BJ (cell line): Measurements from ENCODE around the gene DNAH3. TPM values are rescaled to one million over a fixed set of nuclear protein-coding genes. Genes with fewer than 3 reads are reported as not detected.
A peak's percentile ranks its signal among the peaks of the same experiment; 100 is the strongest.
"Not testable (repeated sequence)": the region's sequence is repeated elsewhere in the genome, so short reads cannot be mapped to it uniquely, and the experiment has no call there.

Experiments used
- CTCF ChIA-PET: fragments of 350-600 bp; formaldehyde crosslinking; extraction: SDS; loops from one replicate; lab custom pipeline; 2021; ENCODE audit warnings: antibody characterized with exemption, inconsistent platforms; lab: Yijun Ruan, JAX
- POLR2A ChIA-PET: fragments of 300-600 bp; sonication (Branson Sonifier 250); formaldehyde crosslinking; extraction: SDS; loops from one replicate; lab custom pipeline; 2021; ENCODE audit warnings: antibody characterized with exemption; lab: Charles Lee
- DNase-seq: peaks from one replicate; pipeline ENCODE4 v3.0.0-alpha.2; 2011; ENCODE audit warnings: low read depth
- H3K27me3 ChIP-seq: 2 replicates; pipeline ENCODE4 v1.6.0; 2011; ENCODE audit warnings: low read length; ENCODE audit not compliant: control insufficient read depth, insufficient read depth
- H3K36me3 ChIP-seq: 2 replicates; pipeline ENCODE4 v1.5.1; 2011; ENCODE audit warnings: low read length; ENCODE audit not compliant: control insufficient read depth, insufficient read depth
- H3K4me3 ChIP-seq: 2 replicates; pipeline ENCODE4 v1.5.1; 2011; ENCODE audit warnings: low read depth, mild to moderate bottlenecking, control low read depth, low read length
- polyA plus RNA-seq: library from polyadenylated mRNA; depleted of rRNA; stranded (reverse); fragments of >200 nt; gene quantifications from 2 replicates; pipeline ENCODE4 v1.2.3, GENCODE V29; 2011
- TF ChIP-seq, protein P1 (sequence below): IDR thresholded peaks from 2 replicates; pipeline ENCODE4 v1.5.1; 2011; ENCODE audit warnings: low read depth, mild to moderate bottlenecking, control low read depth, inconsistent platforms, low read length, moderate library complexity; ENCODE audit not compliant: insufficient read depth

Gene DNAH3
- polyA plus RNA-seq, 1 experiment: not detected

GRCh38 chr16:21158208-21159110, 7.8 kb upstream of the DNAH3 start, which contains the start of gene LDAF1:
LDAF1 (plus strand) TSS chr16:21158674; CDS start chr16:21161183, 2,509 bp downstream.
- ChIA-PET POLR2A (no interaction called here), CTCF (interaction anchor here (1.0 to 4.0 kb wide), 7 partner anchors 20 to 306 kb away, joined by 3 to 25 read pairs (median 5); no protein-coding TSS in a partner anchor)
- Histone ChIP-seq H3K4me3 (peak within 1 kb of the TSS; percentile 89), H3K36me3 (peaks cover 2% of the 10 kb centered on the region; the same call in 1 of the 2 replicates), H3K27me3 (no peaks in the 10 kb centered on the region)
- DNase-seq: no peak
- TF ChIP-seq, protein P1, sequence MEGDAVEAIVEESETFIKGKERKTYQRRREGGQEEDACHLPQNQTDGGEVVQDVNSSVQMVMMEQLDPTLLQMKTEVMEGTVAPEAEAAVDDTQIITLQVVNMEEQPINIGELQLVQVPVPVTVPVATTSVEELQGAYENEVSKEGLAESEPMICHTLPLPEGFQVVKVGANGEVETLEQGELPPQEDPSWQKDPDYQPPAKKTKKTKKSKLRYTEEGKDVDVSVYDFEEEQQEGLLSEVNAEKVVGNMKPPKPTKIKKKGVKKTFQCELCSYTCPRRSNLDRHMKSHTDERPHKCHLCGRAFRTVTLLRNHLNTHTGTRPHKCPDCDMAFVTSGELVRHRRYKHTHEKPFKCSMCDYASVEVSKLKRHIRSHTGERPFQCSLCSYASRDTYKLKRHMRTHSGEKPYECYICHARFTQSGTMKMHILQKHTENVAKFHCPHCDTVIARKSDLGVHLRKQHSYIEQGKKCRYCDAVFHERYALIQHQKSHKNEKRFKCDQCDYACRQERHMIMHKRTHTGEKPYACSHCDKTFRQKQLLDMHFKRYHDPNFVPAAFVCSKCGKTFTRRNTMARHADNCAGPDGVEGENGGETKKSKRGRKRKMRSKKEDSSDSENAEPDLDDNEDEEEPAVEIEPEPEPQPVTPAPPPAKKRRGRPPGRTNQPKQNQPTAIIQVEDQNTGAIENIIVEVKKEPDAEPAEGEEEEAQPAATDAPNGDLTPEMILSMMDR: 0 out of 2 replicates have a peak, but pooled peaks have one; percentile 3

GRCh38 chr16:21157632-21158031, 7.0 kb upstream of the DNAH3 start:
- CTCF ChIA-PET: interaction anchor here (0.6 to 4.0 kb wide), 14 partner anchors 8 to 1534 kb away, joined by 3 to 39 read pairs (median 5); partner anchors contain the start of gene DCUN1D3

GRCh38 chr16:21156767-21157467, 6.3 kb upstream of the DNAH3 start:
- H3K4me3 ChIP-seq: no peak overlapping the region
- peaks cover 2% of the 10 kb centered on the region; the same call in 1 of the 2 replicates for H3K36me3 ChIP-seq
- TF ChIP-seq, protein P1: peak; percentile 70
- DNase-seq: no peak
- POLR2A ChIA-PET: no interaction called here
- CTCF ChIA-PET: interaction anchor here (0.6 to 4.0 kb wide), 19 partner anchors 9 to 1535 kb away, joined by 3 to 39 read pairs (median 3); partner anchors contain the start of genes CRYM and DCUN1D3
- H3K27me3 ChIP-seq: no peaks in the 10 kb centered on the region

More at GRCh38 chr16:21157632-21158031, 7.0 kb upstream of the DNAH3 start:
- POLR2A ChIA-PET: no interaction called here
- Histone ChIP-seq H3K4me3 (no peak overlapping the region), H3K27me3 (no peaks in the 10 kb centered on the region), H3K36me3 (peaks cover 2% of the 10 kb centered on the region; the same call in 1 of the 2 replicates)
- no peak for DNase-seq
- TF ChIP-seq, protein P1: no peak

DNA sequence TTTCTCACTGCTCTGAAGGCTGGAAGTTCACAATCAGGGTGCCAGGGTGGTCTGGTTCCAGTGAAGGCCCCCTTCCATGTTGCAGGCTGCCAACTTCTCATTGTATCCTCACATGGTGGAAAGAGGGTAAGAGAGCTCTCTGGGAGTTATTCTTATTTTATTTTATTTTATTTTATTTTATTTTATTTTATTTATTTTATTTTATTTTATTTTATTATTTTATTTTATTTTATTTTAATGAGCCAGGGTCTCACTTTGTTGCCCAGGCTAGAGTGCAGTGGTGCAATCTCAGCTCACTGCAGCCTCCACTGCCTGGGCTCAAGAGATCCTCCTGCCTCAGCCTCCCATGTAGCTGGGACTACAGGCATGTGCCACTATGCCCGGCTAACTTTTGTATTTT, 5.4 kb upstream of the DNAH3 start:
- DNase-seq, H3K36me3 ChIP-seq, POLR2A ChIA-PET, H3K4me3 ChIP-seq, H3K27me3 ChIP-seq: not testable (repeated sequence)
- CTCF ChIA-PET: interaction anchor here (1.6 to 2.7 kb wide), 6 partner anchors 10 to 305 kb away, joined by 4 to 39 read pairs (median 5); no protein-coding TSS in a partner anchor

DNA sequence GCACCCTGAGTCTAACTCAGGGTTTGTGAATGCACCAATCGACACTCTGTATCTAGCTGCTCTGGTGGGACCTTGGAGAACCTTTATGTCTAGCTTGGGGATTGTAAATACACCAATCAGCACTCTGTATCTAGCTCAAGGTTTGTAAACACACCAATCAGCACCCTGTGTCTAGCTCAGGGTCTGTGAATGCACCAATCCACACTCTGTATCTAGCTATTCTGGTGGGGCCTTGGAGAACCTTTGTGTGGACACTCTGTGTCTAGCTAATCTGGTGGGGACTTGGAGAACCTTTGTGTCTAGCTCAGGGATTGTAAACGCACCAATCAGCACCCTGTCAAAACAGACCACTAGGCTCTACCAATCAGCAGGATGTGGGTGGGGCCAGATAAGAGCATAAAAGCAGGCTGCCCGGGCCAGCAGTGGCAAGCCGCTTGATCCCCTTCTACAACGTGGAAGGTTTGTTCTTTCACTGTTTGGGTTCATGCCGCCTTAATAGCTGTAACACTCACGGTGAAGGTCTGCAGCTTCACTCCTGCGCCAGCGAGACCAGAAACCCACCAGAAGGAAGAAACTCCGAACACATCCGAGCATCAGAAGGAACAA, 2.6 kb upstream of the DNAH3 start:
- DNase-seq, H3K27me3 ChIP-seq, H3K36me3 ChIP-seq, H3K4me3 ChIP-seq, POLR2A ChIA-PET: not testable (repeated sequence)
- CTCF ChIA-PET: interaction anchor here (0.6 to 1.9 kb wide), 2 partner anchors 147 to 1526 kb away, joined by 3 to 9 read pairs; no protein-coding TSS in a partner anchor

DNA sequence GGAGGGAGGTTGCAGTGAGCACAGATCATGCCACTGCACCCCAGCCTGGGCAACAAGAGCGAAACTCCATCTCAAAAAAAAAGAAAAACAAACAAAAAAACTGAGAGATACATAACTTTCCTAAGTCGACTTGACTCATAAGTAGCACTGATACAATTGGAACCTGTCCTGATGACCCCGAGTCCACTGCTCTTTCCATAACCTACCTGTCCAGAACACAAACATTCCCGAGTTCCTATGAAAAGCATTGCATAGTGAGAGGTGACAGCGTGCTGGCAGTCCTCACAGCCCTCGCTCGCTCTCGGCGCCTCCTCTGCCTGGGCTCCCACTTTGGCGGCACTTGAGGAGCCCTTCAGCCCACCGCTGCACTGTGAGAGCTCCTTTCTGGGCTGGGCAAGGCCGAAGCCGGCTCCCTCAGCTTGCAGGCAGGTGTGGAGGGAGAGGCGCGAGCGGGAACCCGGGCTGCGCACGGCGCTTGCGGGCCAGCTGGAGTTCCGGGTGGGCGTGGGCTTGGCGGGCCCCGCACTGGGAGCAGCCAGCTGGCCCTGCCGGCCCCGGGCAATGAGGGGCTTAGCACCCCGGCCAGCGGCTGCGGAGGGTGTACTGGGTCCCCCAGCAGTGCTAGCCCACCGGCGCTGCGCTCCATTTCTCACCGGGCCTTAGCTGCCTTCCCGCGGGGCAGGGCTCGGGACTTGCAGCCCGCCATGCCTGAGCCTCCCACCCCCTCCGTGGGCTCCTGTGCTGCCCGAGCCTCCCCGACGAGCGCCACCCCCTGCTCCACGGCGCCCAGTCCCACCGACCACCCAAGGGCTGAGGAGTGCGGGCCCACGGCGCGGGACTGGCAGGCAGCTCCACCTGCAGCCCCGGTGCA, 1.7 kb upstream of the DNAH3 start:
- CTCF ChIA-PET: interaction anchor here (1.9 kb wide), 1 partner anchor 148 kb away, joined by 9 read pairs; no protein-coding TSS in a partner anchor
- not testable (repeated sequence) for H3K27me3 ChIP-seq

More for the DNA sequence above, 1.7 kb upstream of the DNAH3 start:
- POLR2A ChIA-PET, H3K4me3 ChIP-seq, H3K36me3 ChIP-seq, DNase-seq: not testable (repeated sequence)
